Mesothelial cell of epicardium (in vitro differentiated cells): Measurements from ENCODE around the gene NONO. TPM values are rescaled to one million over a fixed set of nuclear protein-coding genes. Genes with fewer than 3 reads are reported as not detected.

Source experiments
- DNase-seq, 2 experiments: peaks; one replicate each; pipeline ENCODE4 v3.0.0; 2021; ENCODE audit warnings: low spot score in 2 of 2; ENCODE audit not compliant: unreplicated experiment in 2 of 2
- H3K27ac Mint-ChIP-seq: 2 replicates; pipeline ENCODE4 v1.8.0; 2021; ENCODE audit warnings: mixed read lengths
- H3K27me3 Mint-ChIP-seq: 2 replicates; pipeline ENCODE4 v1.8.0; 2021; ENCODE audit warnings: low read depth, mixed read lengths
- H3K36me3 Mint-ChIP-seq: 2 replicates; pipeline ENCODE4 v1.8.0; 2021; ENCODE audit warnings: mixed read lengths
- H3K4me1 Mint-ChIP-seq: 2 replicates; pipeline ENCODE4 v1.8.0; 2021; ENCODE audit warnings: mixed read lengths
- H3K4me3 Mint-ChIP-seq: 2 replicates; pipeline ENCODE4 v1.8.0; 2021; ENCODE audit warnings: mild to moderate bottlenecking, moderate library complexity, mixed read lengths
- H3K9me3 Mint-ChIP-seq: 2 replicates; pipeline ENCODE4 v1.8.0; 2021; ENCODE audit warnings: mixed read lengths
- total RNA-seq: library from RNA; stranded (reverse); gene quantifications from 3 replicates; pipeline ENCODE4 v1.2.1, GENCODE V29; 2021
- TF ChIP-seq, protein P1 (sequence below): fragments of 200-600 bp; sonication (generic); IDR thresholded peaks from one replicate; pipeline ENCODE4 v1.5.0; 2021; ENCODE audit warnings: antibody characterized with exemption; ENCODE audit not compliant: unreplicated experiment

Gene NONO, protein sequence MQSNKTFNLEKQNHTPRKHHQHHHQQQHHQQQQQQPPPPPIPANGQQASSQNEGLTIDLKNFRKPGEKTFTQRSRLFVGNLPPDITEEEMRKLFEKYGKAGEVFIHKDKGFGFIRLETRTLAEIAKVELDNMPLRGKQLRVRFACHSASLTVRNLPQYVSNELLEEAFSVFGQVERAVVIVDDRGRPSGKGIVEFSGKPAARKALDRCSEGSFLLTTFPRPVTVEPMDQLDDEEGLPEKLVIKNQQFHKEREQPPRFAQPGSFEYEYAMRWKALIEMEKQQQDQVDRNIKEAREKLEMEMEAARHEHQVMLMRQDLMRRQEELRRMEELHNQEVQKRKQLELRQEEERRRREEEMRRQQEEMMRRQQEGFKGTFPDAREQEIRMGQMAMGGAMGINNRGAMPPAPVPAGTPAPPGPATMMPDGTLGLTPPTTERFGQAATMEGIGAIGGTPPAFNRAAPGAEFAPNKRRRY
- 611 to 640 TPM (median 632 TPM) in 3 replicates for total RNA-seq

DNA sequence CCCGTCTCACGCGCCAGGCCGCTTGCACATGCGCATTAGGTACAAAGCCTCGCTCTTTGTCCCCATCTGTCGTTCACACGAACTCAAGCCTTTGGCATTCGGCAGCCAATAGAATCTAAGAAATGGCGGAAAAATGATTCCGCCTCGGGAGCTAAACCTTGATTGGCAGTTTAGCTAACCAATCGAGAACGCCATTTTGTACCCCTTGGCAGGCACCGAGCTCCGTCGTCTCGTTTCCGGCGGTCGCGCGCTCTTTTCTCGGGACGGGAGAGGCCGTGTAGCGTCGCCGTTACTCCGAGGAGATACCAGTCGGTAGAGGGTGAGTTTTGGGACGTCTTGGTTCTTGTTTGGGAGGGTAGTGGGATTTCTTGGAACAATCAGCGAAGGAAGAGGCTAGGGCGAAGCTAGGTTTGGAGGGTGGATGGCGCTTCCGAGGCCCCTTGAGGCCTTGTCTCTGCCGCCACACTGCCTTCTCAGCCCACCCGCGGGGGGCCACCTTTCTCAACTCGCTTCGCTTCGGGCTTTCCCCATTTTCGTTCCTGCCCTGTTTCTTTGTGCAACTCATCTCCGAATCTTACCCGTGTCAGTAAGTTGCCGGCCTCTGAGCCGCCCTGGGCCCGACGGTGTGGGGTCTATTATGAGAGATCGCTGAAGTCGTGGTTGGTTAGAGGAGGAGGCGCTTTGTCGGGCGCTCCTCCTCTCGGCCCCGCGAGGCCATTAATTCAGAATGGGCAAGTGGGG, at the start of gene NONO:
NONO (plus strand) TSS at position 233 of the 741 bp plus-strand sequence. CDS start 7,003 bp downstream, outside the sequence.
- H3K9me3 Mint-ChIP-seq = peaks cover 14% of the 10 kb centered on the region
- TF ChIP-seq, protein P1, sequence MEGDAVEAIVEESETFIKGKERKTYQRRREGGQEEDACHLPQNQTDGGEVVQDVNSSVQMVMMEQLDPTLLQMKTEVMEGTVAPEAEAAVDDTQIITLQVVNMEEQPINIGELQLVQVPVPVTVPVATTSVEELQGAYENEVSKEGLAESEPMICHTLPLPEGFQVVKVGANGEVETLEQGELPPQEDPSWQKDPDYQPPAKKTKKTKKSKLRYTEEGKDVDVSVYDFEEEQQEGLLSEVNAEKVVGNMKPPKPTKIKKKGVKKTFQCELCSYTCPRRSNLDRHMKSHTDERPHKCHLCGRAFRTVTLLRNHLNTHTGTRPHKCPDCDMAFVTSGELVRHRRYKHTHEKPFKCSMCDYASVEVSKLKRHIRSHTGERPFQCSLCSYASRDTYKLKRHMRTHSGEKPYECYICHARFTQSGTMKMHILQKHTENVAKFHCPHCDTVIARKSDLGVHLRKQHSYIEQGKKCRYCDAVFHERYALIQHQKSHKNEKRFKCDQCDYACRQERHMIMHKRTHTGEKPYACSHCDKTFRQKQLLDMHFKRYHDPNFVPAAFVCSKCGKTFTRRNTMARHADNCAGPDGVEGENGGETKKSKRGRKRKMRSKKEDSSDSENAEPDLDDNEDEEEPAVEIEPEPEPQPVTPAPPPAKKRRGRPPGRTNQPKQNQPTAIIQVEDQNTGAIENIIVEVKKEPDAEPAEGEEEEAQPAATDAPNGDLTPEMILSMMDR = no peak
- H3K4me3 Mint-ChIP-seq = peak within 1 kb of the TSS; percentile 93
- peak within 1 kb of the TSS; percentile 99 for H3K27ac Mint-ChIP-seq
- DNase-seq = peak; percentile 60 to 76
- H3K4me1 Mint-ChIP-seq = peaks cover 5% of the 10 kb centered on the region
- no peaks in the 10 kb centered on the region for H3K27me3 Mint-ChIP-seq
- H3K36me3 Mint-ChIP-seq = peaks cover 11% of the 10 kb centered on the region

DNA sequence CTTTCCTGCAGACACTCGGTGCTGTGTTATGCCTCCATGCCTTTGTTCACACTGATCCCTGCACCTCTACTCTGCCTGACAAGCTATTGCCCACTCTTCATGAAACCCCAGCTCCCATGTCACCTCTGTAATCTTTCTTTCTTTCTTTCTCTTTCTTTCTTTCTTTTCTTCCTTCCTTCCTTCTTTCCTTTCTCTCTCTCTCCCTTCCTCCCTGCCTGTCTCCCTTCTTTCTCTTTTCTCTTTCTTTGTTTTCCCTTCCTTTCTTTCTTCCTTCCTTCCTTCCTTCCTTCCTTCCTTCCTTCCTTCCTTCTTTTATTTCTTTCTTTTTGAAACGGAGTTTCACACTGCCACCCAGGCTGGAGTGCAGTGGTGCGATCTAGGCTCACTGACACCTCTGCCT, 48.0 kb upstream of the NONO start:
- DNase-seq = no peak
- peaks cover 19% of the 10 kb centered on the region for H3K9me3 Mint-ChIP-seq
- no peak overlapping the region for H3K27ac Mint-ChIP-seq
- no peaks in the 10 kb centered on the region for H3K27me3 Mint-ChIP-seq
- H3K4me1 Mint-ChIP-seq = no peaks in the 10 kb centered on the region
- H3K36me3 Mint-ChIP-seq = peaks cover 8% of the 10 kb centered on the region
- TF ChIP-seq, protein P1 = no peak
- H3K4me3 Mint-ChIP-seq = no peak overlapping the region

DNA sequence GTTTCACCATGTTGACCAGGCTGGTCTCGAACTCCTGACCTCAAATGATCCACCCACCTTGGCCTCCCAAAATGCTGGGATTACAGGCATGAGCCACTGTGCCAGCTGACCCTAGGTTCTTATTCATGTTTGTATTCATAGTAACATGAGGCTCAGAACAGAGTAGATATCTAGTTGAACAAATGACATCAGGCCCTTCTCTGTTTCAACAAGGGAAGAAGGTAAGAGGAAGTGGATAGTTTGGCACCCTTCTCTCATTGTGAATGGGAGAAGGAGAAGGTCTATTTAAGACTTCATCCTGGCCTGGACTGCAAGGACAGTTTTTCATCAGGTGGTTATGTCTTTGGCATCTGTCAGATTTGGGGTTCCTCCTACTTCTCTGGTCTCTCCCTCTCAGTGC, 46.6 kb upstream of the NONO start:
- Mint-ChIP-seq H3K36me3 (peaks cover 19% of the 10 kb centered on the region), H3K9me3 (peaks cover 24% of the 10 kb centered on the region), H3K27ac (no peak overlapping the region), H3K4me3 (no peak overlapping the region), H3K4me1 (no peaks in the 10 kb centered on the region), H3K27me3 (no peaks in the 10 kb centered on the region)
- TF ChIP-seq, protein P1 = no peak
- DNase-seq = no peak

DNA sequence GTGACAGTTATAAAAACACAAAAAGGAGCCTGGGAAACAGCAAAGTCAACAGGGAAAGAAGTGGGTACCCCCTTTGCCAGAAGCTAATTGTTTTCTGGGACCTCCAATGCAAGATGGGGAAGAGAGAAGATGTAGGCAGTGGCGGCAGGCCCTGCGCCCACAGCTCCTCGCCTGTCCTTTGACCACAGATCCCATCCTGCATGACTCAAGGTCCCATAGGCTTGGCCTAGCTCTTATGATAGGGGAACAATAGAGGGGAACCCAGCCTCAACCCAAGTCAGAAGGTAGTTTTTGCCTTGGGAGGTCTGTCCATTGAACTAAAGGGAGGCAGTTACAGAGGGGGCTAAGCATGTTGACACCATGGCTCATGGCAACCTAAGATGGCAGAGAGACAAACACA, 43.7 kb upstream of the NONO start:
- Mint-ChIP-seq H3K4me1 (no peaks in the 10 kb centered on the region), H3K9me3 (peaks cover 22% of the 10 kb centered on the region), H3K4me3 (no peak overlapping the region), H3K27ac (no peak overlapping the region), H3K27me3 (no peaks in the 10 kb centered on the region), H3K36me3 (peaks cover 28% of the 10 kb centered on the region)
- TF ChIP-seq, protein P1 = no peak
- DNase-seq = no peak

DNA sequence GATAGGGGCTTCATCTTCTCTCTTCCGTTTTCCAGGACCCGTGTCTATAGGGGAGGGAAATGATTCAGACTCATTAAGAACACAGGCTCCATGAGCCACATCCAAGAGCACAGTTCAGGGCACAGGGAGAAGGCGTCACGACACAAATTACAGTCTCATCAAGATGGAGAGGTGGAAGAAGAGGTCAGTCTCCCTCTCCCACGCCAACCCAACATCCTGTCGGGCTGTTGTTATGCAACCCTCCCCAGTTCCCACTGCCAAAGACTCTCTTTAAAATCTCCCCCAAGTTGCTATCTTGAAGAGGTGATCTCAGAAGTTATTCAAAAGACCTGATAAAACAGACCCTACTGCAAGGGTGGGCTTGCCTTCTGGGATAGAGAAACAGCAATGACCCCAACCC, 42.1 kb upstream of the NONO start:
- Mint-ChIP-seq H3K4me3 (no peak overlapping the region), H3K36me3 (peaks cover 35% of the 10 kb centered on the region), H3K27me3 (no peaks in the 10 kb centered on the region), H3K4me1 (no peaks in the 10 kb centered on the region), H3K9me3 (peaks cover 24% of the 10 kb centered on the region), H3K27ac (no peak overlapping the region)
- TF ChIP-seq, protein P1 = no peak
- no peak for DNase-seq
